ENCODE measurements around the gene PTPRH. TPM values are rescaled to one million over a fixed set of nuclear protein-coding genes. Genes with fewer than 3 reads are reported as not detected.

The PTPRH gene
- total RNA-seq, 1 donor from 2014 or later: 2.8 TPM

GRCh38 chr19:55146705-55147273 lies 62.5 kb downstream of the PTPRH start:
- no peak overlapping the region for H3K4me3 ChIP-seq (ENCODE audit: low read depth, low read length)
- no peak for DNase-seq (ENCODE audit: low read depth)
- TF ChIP-seq CTCF (conservative IDR thresholded peaks at IDR 0.05; ENCODE audit: low read depth, low read length): no peak

GRCh38 chr19:55146078-55146704 lies 63.1 kb downstream of the PTPRH start:
- DNase-seq (ENCODE audit: low read depth): no peak
- TF ChIP-seq CTCF (conservative IDR thresholded peaks at IDR 0.05; ENCODE audit: low read depth, low read length): peak; percentile 51
- peak overlapping the region; percentile 14 for H3K4me3 ChIP-seq (ENCODE audit: low read depth, low read length)

- TF ChIP-seq CTCF (conservative IDR thresholded peaks at IDR 0.05; ENCODE audit: low read depth, low read length): no peak
- no peak for DNase-seq (ENCODE audit: low read depth)
- no peak overlapping the region for H3K4me3 ChIP-seq (ENCODE audit: low read depth, low read length)
Measured at GRCh38 chr19:55145232-55145631, 64.1 kb downstream of the PTPRH start.

- H3K4me3 ChIP-seq (ENCODE audit: low read depth, low read length): no peak overlapping the region
- no peak for DNase-seq (ENCODE audit: low read depth)
Measured at GRCh38 chr19:55141696-55142095, 67.6 kb downstream of the PTPRH start.

GRCh38 chr19:55137915-55138314 lies 71.4 kb downstream of the PTPRH start:
- TF ChIP-seq CTCF (conservative IDR thresholded peaks at IDR 0.05; ENCODE audit: low read depth, low read length): no peak
- DNase-seq (ENCODE audit: low read depth): no peak
- H3K4me3 ChIP-seq (ENCODE audit: low read depth, low read length): no peak overlapping the region

More at GRCh38 chr19:55141696-55142095, 67.6 kb downstream of the PTPRH start:
- TF ChIP-seq CTCF (conservative IDR thresholded peaks at IDR 0.05; ENCODE audit: low read depth, low read length): no peak

GRCh38 chr19:55136399-55137102 lies 72.8 kb downstream of the PTPRH start:
- no peak for DNase-seq (ENCODE audit: low read depth)
- H3K4me3 ChIP-seq (ENCODE audit: low read depth, low read length): no peak overlapping the region
- TF ChIP-seq CTCF (conservative IDR thresholded peaks at IDR 0.05; ENCODE audit: low read depth, low read length): no peak

Measured in epithelial cell of proximal tubule (primary cell).